IMR-90 (cell line): ENCODE measurements around the gene LNP1. TPM values are rescaled to one million over a fixed set of nuclear protein-coding genes. Genes with fewer than 3 reads are reported as not detected.
A peak's percentile ranks its signal among the peaks of the same experiment; 100 is the strongest.

Experiments used
- ATAC-seq: fragments of 200-7000 bp; cut with Tn5 transposase; 2 replicates; pipeline ENCODE4 v1.9.1; 2020; ENCODE audit warnings: low read depth, mild to moderate bottlenecking, moderate library complexity
- BruUV-seq: library from RNA; stranded (reverse); fragments of 400-500 nt; replicated peaks from 2 replicates; lab custom pipeline; 2021; lab: Mats Ljungman, UMichigan
- CTCF ChIA-PET: fragments of 300-600 bp; formaldehyde crosslinking; extraction: SDS; loops from one replicate; lab custom pipeline; 2021; ENCODE audit warnings: antibody characterized with exemption; lab: Yijun Ruan, JAX
- POLR2A ChIA-PET: fragments of 300-600 bp; sonication (Branson Sonifier 250); formaldehyde crosslinking; loops from one replicate; lab custom pipeline; 2022; ENCODE audit warnings: antibody characterized with exemption; ENCODE audit not compliant: unreplicated experiment; lab: Charles Lee
- DNase-seq: peaks from one replicate; pipeline ENCODE4 v3.0.0; 2013
- H2AFZ ChIP-seq: replicated peaks from 2 replicates; pipeline ENCODE3; 2013; ENCODE audit warnings: low read length, mild to moderate bottlenecking; ENCODE audit not compliant: poor library complexity
- H2AK5ac ChIP-seq: 2 replicates; pipeline ENCODE4 v1.6.1; 2013; ENCODE audit warnings: low read depth, low read length, inconsistent platforms
- H2AK9ac ChIP-seq: replicated peaks from 2 replicates; pipeline ENCODE3; 2013; ENCODE audit warnings: mild to moderate bottlenecking, low read depth, low read length, moderate library complexity; ENCODE audit not compliant: poor library complexity
- H2BK120ac ChIP-seq: 2 replicates; pipeline ENCODE4 v1.6.1; 2013; ENCODE audit warnings: low read depth, low read length, inconsistent platforms
- H2BK15ac ChIP-seq: 3 replicates; pipeline ENCODE4 v1.6.1; 2013; ENCODE audit warnings: low read depth, low read length, inconsistent platforms
- H2BK20ac ChIP-seq: 2 replicates; pipeline ENCODE4 v1.6.1; 2013; ENCODE audit warnings: low read depth, mild to moderate bottlenecking, inconsistent platforms, low read length, moderate library complexity
- H2BK5ac ChIP-seq: 2 replicates; pipeline ENCODE4 v1.6.1; 2013; ENCODE audit warnings: mild to moderate bottlenecking, low read depth, low read length, inconsistent platforms; ENCODE audit not compliant: poor library complexity, severe bottlenecking
- H3K14ac ChIP-seq: replicated peaks from 2 replicates; pipeline ENCODE4 v1.6.1; 2013; ENCODE audit warnings: low read depth, low read length, inconsistent platforms
- H3K18ac ChIP-seq: 2 replicates; pipeline ENCODE4 v1.6.1; 2013; ENCODE audit warnings: low read depth, low read length, control low read depth
- H3K23ac ChIP-seq: 2 replicates; pipeline ENCODE4 v1.6.1; 2013; ENCODE audit warnings: low read depth, low read length, inconsistent platforms
- H3K27ac ChIP-seq: 2 replicates; pipeline ENCODE4 v1.5.1; 2013; ENCODE audit warnings: mild to moderate bottlenecking, control low read depth, low read length; ENCODE audit not compliant: insufficient read depth
- H3K27me3 ChIP-seq: 2 replicates; pipeline ENCODE4 v1.6.1; 2013; ENCODE audit warnings: low read length; ENCODE audit not compliant: control insufficient read depth, insufficient read depth
- H3K36me3 ChIP-seq: 2 replicates; pipeline ENCODE4 v1.6.1; 2013; ENCODE audit warnings: low read length, mixed read lengths; ENCODE audit not compliant: control insufficient read depth, insufficient read depth
- H3K4ac ChIP-seq: 2 replicates; pipeline ENCODE4 v1.6.1; 2013; ENCODE audit warnings: low read depth, low read length, inconsistent platforms
- H3K4me1 ChIP-seq: 2 replicates; pipeline ENCODE4 v1.6.1; 2013; ENCODE audit warnings: low read length, mixed read lengths; ENCODE audit not compliant: control insufficient read depth, insufficient read depth
- H3K4me2 ChIP-seq: 2 replicates; pipeline ENCODE4 v1.6.1; 2013; ENCODE audit warnings: low read depth, mild to moderate bottlenecking, control low read depth, low read length, moderate library complexity
- H3K4me3 ChIP-seq: 2 replicates; pipeline ENCODE4 v1.5.1; 2013; ENCODE audit warnings: low read depth, mild to moderate bottlenecking, control low read depth, low read length, moderate library complexity; ENCODE audit not compliant: insufficient read depth
- H3K56ac ChIP-seq: 2 replicates; pipeline ENCODE4 v1.6.1; 2013; ENCODE audit warnings: low read length, inconsistent platforms; ENCODE audit not compliant: insufficient read depth; ENCODE audit errors: extremely low read depth
- H3K79me1 ChIP-seq, 2 experiments: 2 replicates each; pipeline ENCODE4 v1.6.1; 2013; ENCODE audit warnings: low read length in 2 of 2, inconsistent platforms in 1 of 2, low read depth in 1 of 2
- H3K9ac ChIP-seq: 2 replicates; pipeline ENCODE4 v1.6.1; 2013; ENCODE audit warnings: low read depth, low read length, control low read depth
- H3K9me1 ChIP-seq: 2 replicates; pipeline ENCODE4 v1.6.1; 2013; ENCODE audit warnings: low read length, inconsistent platforms; ENCODE audit not compliant: insufficient read depth
- H3K9me3 ChIP-seq: 2 replicates; pipeline ENCODE4 v1.6.1; 2013; ENCODE audit warnings: low read length; ENCODE audit not compliant: control insufficient read depth, insufficient read depth
- H4K20me1 ChIP-seq: 2 replicates; pipeline ENCODE4 v1.6.1; 2013; ENCODE audit warnings: low read length, inconsistent platforms; ENCODE audit not compliant: insufficient read depth
- H4K5ac ChIP-seq: 2 replicates; pipeline ENCODE4 v1.6.1; 2013; ENCODE audit warnings: mild to moderate bottlenecking, low read depth, low read length, control low read depth
- H4K8ac ChIP-seq, 2 experiments: 2 replicates each; pipeline ENCODE4 v1.6.1; 2013; ENCODE audit warnings: low read depth in 2 of 2, low read length in 2 of 2, control low read depth in 1 of 2, inconsistent platforms in 1 of 2
- H4K91ac ChIP-seq: 2 replicates; pipeline ENCODE4 v1.6.1; 2013; ENCODE audit warnings: low read depth, low read length, inconsistent platforms; ENCODE audit not compliant: insufficient read depth
- BHLHE40 ChIP-seq: fragments of 150-350 bp; IDR thresholded peaks from 2 replicates; pipeline ENCODE4 v1.6.1; 2016; ENCODE audit warnings: mild to moderate bottlenecking, low read depth, low read length
- CEBPB ChIP-seq: IDR thresholded peaks from 2 replicates; pipeline ENCODE4 v1.6.1; 2012; ENCODE audit warnings: low read depth, low read length, improper control_type of control experiment
- CHD1 ChIP-seq: IDR thresholded peaks from 2 replicates; pipeline ENCODE4 v1.6.1; 2012; ENCODE audit warnings: low read depth, low read length, improper control_type of control experiment
- FOS ChIP-seq: fragments of 150-350 bp; IDR thresholded peaks from 2 replicates; pipeline ENCODE4 v1.6.1; 2016; ENCODE audit warnings: low read depth, low read length
- MAFK ChIP-seq: IDR thresholded peaks from 2 replicates; pipeline ENCODE4 v1.6.1; 2012; ENCODE audit warnings: low read depth, low read length, improper control_type of control experiment
- POLR2A ChIP-seq: IDR thresholded peaks from 2 replicates; pipeline ENCODE4 v1.6.1; 2012; ENCODE audit warnings: mild to moderate bottlenecking, low read depth, low read length
- RFX5 ChIP-seq: IDR thresholded peaks from 2 replicates; pipeline ENCODE4 v1.8.0; 2012; ENCODE audit warnings: low read depth, mild to moderate bottlenecking, low read length, moderate library complexity
- WGBS, 2 experiments: methylation state at CpG; one replicate each; pipeline versions ENCODE4 v1.1.5 to v1.1.7; 2013; ENCODE audit warnings: missing lambda C conversion rate in 2 of 2; ENCODE audit not compliant: insufficient read length in 1 of 2; ENCODE audit errors: extremely low coverage in 2 of 2; 5-methylcytosine and 5-hydroxymethylcytosine counted together
- dilution Hi-C: fragments of 300-500 bp; cut with HindIII; formaldehyde crosslinking; loops from one replicate; pipeline ENCODE4 v1.14.3; 2018; ENCODE audit warnings: low sequenced_read_pairs; ENCODE audit not compliant: unreplicated experiment
- in situ Hi-C: fragments of 300-500 bp; cut with MboI; formaldehyde crosslinking; loops from 3 replicates; pipeline ENCODE4 v1.14.3; 2019; ENCODE audit warnings: low sequenced_read_pairs, inconsistent platforms, mixed read lengths
- intact Hi-C: fragments of 100-400 bp; cut with micrococcal nuclease; formaldehyde crosslinking; loops from 2 replicates; pipeline ENCODE4 v1.10.0; 2022
- polyA plus RNA-seq, 3 experiments: library from polyadenylated mRNA; depleted of rRNA; stranded (reverse); fragments of >200 nt; gene quantifications; 2 replicates each; pipeline ENCODE4 v1.2.3, GENCODE V29; 2012; ENCODE audit warnings: low replicate concordance in 1 of 3
- total RNA-seq: library from RNA; depleted of rRNA; stranded (reverse); fragments of >200 nt; gene quantifications from 2 replicates; pipeline ENCODE4 v1.2.3, GENCODE V29; 2012
- TF ChIP-seq, protein P1 (sequence below): fragments of 150-350 bp; IDR thresholded peaks from 2 replicates; pipeline ENCODE4 v1.6.1; 2016; ENCODE audit warnings: low read depth, mild to moderate bottlenecking, low read length, moderate library complexity, borderline replicate concordance

The LNP1 gene
- total and polyA plus RNA-seq, 2 of the 4 experiments (the other 2 are of a cell fraction) = 2.2 to 2.4 TPM

DNA sequence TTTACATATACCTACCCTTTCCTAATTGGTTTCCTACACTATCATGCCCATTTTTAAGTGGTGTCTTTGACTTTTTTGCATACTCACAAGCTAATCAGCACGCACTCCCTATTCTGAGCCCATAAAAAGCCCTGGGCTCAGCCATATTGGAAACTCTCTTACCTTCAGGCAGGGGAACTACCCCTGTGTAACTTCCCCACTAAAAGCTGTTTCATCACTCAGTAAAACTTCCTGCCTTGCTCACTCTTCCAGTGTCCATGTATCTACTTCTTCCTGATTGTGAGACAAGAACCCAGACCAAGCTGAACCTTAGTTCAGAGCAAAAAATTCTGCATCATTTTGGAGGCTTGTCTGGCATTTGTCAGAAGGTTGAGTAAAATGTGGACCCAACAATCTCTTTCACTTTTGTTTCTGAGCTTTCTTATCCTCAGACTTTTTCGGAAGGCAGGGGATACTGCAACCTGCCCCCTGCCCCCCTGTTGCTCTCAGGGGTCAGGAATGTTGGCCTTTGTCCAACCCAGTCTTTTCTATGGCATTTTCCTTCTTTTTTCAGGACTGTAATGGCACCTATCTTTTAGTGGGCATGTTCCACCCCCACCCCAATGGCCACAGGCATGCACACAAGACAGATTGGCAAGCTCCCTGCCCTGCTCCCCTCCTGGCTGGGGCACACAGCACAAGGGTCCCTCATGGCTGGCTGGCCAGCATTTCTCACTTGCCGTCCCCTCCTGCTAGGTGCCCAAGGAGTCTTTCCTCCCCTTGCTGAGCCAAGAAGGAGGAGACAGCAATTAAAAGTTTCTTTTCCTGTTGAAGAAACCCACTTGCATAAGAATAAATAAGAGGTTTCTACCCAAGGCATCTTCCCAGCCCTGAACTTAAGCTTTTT is 64.8 kb downstream of the LNP1 start:
- Histone ChIP-seq H3K27me3 (no peaks in the 10 kb centered on the region), H3K18ac (no peak overlapping the region), H3K79me1 (no peaks in the 10 kb centered on the region), H2BK120ac (no peak overlapping the region), H3K36me3 (no peaks in the 10 kb centered on the region), H4K91ac (no peak overlapping the region), H3K9ac (no peak overlapping the region), H3K27ac (no peak overlapping the region), H3K23ac (no peak overlapping the region), H3K56ac (no peak overlapping the region), H2AK9ac (no peak overlapping the region), H3K9me3 (peaks cover 10% of the 10 kb centered on the region), H4K20me1 (no peaks in the 10 kb centered on the region), H2AK5ac (no peak overlapping the region), H3K4me1 (no peaks in the 10 kb centered on the region; the same call in 1 of the 2 replicates), H3K4me2 (peak overlapping the region; percentile 52; the same call in 1 of the 2 replicates), H3K9me1 (no peaks in the 10 kb centered on the region), H4K8ac (no peak overlapping the region), H2BK20ac (no peak overlapping the region), H3K4ac (no peak overlapping the region), H2AFZ (peak overlapping the region; percentile 26), H2BK5ac (no peak overlapping the region), H2BK15ac (no peak overlapping the region), H3K4me3 (no peak overlapping the region), H3K14ac (no peak overlapping the region), H4K5ac (no peak overlapping the region)
- in situ Hi-C loops (no loop called here), intact Hi-C loops (loop anchor here (10.0 kb wide), 1 partner anchor 269 kb away; no protein-coding TSS in a partner anchor), dilution Hi-C loops (no loop called here)
- 60% methylated on average over 1 of the region's 3 CpGs; no CpG with 5 or more reads in 1 of the 2 experiments for WGBS, 2 experiments
- ChIA-PET POLR2A (interaction anchor here (0.6 kb wide), 1 partner anchor 111 kb away, joined by 3 read pairs; no protein-coding TSS in a partner anchor), CTCF (interaction anchor here (1.3 kb wide), 1 partner anchor 123 kb away, joined by 5 read pairs; no protein-coding TSS in a partner anchor)
- ATAC-seq (no peak), DNase-seq (no peak)
- BruUV-seq = no TSS peak
- no peak for TF ChIP-seq CEBPB
- TF ChIP-seq MAFK = no peak
- no peak for TF ChIP-seq FOS
- TF ChIP-seq RFX5 = no peak
- TF ChIP-seq, protein P1, sequence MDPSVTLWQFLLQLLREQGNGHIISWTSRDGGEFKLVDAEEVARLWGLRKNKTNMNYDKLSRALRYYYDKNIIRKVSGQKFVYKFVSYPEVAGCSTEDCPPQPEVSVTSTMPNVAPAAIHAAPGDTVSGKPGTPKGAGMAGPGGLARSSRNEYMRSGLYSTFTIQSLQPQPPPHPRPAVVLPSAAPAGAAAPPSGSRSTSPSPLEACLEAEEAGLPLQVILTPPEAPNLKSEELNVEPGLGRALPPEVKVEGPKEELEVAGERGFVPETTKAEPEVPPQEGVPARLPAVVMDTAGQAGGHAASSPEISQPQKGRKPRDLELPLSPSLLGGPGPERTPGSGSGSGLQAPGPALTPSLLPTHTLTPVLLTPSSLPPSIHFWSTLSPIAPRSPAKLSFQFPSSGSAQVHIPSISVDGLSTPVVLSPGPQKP = no peak
- no peak for TF ChIP-seq BHLHE40
- TF ChIP-seq POLR2A = no peak
- no peak for TF ChIP-seq CHD1
